GM21526 (cell line): ENCODE measurements around the gene AFG1L.
"Not testable (repeated sequence)": the region's sequence is repeated elsewhere in the genome, so short reads cannot be mapped to it uniquely, and the experiment has no call there.

ENCODE experiments used
- ATAC-seq: cut with Tn5 transposase; IDR thresholded peaks from one replicate; pipeline ENCODE4 v1.9.1; 2021; ENCODE audit warnings: moderate library complexity; ENCODE audit not compliant: unreplicated experiment, low FRiP score

The AFG1L gene

DNA sequence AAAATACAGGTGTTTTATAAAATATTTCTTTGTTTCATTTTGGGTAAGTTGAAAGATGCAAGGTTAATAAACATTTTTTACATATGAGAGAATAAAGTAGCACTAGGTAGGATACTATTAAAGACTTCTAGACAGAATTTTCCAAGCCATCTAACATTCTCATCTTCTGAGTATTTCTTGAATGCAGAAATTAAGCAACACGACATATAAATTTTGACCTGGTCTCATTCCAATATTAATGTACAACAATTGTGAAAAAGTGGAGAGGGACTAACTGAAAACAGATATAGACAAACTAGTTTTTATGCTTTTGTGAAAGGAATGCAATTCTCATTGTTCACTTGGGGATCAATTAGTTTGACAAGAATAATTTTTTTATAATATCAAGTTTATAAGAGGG, 254.4 kb downstream of the AFG1L start:
- no peak for ATAC-seq

DNA sequence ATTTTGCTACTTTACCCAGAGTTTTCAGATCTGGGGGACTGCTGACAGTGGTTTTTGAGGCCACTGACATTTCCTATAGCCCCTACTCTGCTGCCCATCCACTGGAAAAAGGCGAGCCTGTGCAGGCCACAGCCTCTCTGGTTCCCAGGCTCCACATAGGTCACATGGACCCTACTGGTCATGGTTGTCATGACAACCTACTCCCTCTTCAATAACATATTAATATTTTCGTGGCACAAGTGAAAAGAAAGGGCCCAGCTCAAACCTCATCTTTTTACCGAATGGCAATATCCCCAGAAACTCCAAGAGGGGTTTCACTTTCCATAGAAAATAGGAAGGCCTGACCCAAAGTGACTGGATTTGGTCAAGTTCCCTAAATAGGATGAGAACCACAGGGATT, 254.9 kb downstream of the AFG1L start:
- ATAC-seq, result no peak

DNA sequence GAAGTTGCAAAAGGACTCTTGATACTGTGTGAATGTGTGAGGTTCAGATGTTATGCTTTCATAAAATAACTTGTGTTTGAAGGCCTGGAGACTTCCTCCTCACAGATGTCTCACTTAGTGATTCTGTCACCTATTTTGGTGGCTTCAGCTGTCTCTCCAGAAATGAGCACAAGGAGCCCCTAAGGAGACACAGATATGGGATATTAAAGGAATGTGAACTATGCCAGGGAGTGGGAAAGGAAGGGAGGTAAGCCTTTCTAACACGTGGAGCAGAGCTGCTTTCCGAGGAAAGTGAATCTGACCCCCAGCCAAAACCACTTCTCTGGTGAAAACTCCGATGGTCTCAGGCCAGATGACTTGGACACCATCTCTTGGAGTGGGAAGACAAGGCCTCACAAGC, 255.4 kb downstream of the AFG1L start:
- no peak for ATAC-seq

DNA sequence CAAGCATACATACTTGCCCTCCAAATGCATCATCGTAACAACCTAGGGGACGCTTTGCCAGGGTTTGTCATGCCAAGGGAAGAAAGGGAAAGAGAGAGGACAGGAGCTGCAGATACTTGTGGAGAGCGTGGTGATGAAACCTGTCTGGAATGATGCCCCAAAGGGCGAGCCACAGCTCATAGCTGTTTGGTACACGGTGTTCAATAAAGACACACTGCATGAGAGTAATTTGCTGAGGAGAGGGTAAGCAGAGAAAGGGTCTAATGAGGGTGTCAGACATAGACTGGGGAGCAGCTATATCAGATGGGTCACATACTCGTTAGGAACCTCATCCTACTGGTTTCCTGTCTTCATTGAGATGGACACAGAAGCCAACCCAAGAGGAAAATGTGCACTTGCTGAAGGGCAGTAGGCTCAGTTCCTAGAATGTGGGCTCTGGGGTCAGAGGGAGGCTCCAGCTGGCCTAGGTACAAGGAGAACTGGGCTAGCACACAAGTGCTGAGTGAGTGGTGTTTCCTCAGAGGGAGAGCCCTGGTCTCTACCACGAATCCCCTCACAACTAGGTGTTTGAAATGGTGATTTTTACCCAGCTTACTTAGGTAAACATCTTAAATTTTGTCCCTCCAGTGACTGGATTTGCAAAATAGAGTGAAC, 260.7 kb downstream of the AFG1L start:
- no peak for ATAC-seq

DNA sequence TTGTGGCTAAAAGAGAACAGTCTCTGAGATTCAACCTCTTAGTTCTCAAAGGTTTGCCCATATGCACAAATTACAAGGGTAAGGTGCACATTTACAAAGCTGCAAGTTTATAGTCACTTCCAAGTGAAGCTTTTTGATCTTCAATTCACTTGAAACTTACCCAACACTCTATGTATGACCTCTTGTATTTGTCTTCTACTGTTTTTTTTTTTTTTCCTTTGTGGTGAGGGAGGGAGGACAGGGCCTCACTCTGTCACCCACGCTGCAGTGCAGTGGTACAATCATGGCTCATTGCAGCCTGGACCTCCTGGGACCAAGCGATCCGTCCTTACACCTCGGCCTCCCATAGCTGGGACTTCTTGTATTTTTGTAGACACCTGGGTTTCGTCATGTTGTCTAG, 261.4 kb downstream of the AFG1L start:
- ATAC-seq, result no peak

DNA sequence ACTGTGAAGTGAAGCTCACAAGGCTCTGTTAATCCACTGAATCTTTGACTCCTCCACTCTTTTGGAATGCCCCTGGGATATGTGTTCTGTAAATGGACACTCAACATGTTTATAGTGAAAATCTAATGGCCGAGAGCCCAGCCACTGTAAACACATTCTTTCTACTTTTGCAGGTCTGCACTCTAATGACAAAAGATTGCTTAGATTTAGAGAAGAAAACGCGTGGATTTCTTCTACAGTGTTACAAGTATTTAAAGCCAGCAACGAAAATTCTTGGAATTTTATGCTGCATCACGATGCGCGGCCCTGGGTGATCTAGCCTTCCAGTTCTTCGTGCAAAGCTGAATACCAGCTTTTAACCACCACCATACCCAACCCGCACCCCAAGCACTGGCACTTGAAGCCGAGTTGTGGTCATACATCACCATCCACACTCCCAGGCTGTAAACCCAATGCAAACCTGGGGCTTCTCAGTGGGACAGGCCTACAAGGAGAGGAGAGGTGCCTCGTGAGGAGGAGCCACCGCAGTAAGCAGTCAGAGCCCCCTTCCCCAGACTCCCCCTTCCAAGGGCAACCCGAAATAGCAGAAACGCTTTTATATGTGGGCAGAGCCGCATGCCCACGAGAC, 262.1 kb downstream of the AFG1L start:
- ATAC-seq, result no peak

DNA sequence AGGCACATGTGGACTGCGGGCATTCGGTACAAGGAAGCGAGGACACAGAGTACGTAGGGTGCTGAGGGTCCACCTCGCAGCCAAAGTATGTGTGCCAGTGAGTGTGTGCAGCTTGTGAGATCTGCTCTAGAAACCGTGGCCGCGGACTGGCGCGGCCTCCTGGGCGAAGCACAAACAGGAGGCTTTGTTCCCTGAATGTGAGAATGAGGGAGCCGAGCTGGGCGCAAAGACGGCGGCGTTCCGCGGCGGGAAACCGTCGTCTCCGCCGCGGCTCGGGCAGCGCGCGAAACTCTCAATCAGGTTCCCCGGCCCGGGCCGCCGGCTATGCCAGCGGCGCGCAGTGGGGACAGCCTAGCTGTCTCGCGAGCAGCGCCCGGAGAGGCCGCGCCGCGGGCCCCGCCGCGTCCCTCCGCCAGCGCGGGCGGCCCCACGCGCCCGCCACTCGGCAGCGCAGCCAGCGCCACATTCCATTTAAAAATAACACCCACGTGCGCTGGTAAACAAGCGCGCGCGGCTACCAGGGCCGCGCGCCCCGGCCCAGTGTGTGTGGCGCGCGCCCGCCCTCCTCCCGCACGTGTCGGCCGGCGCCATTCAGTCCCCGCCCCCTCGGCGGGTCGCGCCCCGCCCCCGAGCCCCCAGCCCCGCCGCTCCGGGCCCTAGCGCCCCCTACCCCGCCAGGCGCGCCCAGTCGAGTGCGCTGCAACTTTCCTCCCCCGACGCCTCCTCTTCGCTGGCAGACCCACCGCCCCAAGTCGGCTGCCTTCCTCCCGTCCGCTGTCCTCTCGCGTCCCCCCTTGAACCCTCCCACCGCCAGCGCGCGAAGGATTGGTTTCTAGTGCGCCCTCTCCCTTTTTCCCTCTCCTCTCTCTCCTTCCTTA, 262.9 kb downstream of the AFG1L start:
- no peak for ATAC-seq

DNA sequence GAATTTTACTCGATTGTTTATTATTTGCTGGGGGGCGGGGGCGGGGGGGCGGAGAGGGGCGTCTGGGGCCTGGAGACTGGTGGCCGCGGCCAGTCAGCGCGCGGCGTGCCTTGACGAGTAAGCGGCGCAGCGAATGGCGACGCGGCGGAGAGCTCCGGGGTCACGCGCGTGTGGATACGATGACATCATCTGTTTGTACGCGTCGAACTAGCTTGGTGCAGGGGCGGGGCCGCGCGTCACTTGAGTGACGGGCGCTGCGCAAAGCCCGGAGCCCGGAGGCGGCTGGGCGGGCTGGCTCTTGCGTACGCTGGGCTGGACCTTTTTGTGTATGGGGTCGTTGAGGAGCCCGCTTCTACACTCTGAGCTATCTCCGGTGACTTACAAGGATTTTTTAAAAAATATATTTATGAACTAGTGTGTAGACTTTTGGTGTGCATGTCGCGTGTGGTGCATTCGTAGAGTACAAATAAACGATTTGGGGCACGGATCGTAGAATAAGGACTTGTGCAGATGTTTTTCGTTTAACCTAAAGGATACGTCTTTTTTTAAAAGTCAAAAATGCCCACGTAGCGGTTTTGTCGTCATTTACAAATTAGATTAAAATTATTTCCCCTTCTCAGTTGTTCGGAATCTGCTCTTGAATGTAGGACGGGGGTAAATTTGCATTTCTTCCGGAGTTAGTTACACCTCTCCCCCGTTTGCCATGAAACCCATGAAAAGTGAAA, 263.7 kb downstream of the AFG1L start:
- ATAC-seq, result peak; percentile 60

DNA sequence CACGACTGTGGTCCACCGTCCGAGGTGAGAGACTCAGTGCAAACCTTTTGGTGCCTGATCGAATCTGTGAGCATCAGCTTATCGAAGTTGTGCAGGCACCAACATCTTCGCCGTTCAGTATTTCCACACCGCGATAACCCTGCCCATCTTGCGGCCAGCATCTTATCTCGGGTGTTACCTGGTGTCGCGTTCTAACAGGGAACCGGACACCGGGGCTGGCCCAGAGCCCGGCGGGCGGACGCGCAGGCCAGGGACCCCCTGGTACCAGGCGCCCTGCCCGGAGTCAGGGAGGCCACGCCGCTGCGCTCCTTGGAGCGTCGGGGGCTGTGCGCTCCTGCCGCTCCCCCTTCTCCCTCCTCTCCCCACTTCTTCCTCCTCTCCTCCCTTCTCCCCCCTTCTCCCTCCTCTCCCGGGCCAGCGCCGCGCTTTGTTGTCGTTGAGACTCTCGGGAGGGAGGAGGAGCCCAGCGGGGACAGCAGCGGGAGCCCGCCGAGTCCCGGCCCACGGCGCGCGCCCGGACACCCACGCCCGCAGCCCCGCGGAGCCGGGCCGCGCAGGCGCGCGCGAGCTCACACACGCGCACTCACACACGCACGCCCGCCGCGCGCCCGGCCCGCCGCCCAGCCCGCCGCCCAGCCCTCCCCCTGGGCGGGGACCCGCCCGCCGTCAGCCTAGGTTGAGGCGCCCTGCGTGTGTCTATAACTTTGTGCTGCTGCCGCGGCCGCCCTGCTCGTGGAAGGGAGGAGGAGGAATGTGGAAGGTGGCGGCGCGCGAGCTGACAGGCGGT, 264.4 kb downstream of the AFG1L start:
- ATAC-seq, result peak; percentile 49

DNA sequence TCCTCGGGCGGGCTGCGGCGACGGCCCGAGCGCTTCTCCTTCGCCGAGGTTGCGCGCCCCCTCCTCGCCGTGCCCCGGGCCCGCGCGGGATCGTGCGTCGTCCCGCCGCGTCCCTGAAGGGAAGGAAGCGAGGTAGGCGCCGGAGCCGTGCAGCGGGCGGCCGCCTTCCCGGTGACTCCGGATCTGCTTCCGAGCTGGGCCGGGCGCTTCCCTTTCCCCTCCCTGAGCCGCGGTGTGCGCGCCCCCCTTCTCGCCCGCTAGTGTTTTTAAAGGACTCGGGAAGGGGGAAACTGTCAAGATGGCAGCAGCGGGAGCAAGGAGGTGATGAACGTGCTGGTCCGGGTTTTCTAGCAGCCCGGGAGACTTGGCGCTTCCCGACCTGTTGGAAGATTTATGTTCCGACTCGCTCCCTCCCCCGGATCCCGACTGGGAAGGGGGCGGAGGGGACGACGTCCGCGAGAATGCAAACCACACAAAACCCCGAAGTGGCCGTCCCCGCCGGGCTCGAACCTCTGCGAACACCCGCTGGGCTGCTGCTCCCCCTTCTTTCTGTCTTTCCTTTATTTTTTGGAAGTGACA, 265.1 kb downstream of the AFG1L start:
- ATAC-seq, result peak; percentile 6

DNA sequence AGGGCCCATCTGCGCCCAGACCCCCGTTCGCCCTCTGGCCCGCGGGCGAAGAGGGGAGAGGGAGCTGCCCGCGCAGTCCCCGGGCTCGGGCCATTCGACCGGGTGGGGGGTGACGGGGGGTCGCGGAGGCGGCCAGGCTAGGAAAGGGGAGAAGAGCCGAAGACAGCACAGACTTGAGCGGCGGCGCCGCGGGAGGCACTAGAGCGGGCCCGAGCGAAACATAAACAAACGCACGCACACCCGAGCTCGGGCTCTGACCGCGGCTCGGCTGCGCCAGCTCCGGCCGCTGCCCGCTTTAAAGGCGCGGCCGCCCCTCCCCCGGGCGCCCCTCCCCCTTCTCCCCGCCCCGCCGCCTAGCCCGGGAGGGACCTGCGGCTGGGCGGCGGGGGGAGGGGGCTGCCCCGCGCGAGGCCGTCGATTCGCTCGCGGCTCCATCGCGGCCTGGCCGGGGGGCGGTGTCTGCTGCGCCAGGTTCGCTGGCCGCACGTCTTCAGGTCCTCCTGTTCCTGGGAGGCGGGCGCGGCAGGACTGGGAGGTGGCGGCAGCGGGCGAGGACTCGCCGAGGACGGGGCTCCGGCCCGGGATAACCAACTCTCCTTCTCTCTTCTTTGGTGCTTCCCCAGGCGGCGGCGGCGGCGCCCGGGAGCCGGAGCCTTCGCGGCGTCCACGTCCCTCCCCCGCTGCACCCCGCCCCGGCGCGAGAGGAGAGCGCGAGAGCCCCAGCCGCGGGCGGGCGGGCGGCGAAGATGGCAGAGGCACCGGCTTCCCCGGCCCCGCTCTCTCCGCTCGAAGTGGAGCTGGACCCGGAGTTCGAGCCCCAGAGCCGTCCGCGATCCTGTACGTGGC, 265.8 kb downstream of the AFG1L start, which contains the start of gene FOXO3:
Gene FOXO3, plus strand, starts transcription at position 455 of the 846 bp plus-strand sequence. Its CDS starts 292 bp downstream, at position 747.
- no peak for ATAC-seq

DNA sequence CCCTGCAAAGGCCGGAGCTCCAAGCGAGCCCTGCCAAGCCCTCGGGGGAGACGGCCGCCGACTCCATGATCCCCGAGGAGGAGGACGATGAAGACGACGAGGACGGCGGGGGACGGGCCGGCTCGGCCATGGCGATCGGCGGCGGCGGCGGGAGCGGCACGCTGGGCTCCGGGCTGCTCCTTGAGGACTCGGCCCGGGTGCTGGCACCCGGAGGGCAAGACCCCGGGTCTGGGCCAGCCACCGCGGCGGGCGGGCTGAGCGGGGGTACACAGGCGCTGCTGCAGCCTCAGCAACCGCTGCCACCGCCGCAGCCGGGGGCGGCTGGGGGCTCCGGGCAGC, 266.4 kb downstream of the AFG1L start:
- not testable (repeated sequence) for ATAC-seq

DNA sequence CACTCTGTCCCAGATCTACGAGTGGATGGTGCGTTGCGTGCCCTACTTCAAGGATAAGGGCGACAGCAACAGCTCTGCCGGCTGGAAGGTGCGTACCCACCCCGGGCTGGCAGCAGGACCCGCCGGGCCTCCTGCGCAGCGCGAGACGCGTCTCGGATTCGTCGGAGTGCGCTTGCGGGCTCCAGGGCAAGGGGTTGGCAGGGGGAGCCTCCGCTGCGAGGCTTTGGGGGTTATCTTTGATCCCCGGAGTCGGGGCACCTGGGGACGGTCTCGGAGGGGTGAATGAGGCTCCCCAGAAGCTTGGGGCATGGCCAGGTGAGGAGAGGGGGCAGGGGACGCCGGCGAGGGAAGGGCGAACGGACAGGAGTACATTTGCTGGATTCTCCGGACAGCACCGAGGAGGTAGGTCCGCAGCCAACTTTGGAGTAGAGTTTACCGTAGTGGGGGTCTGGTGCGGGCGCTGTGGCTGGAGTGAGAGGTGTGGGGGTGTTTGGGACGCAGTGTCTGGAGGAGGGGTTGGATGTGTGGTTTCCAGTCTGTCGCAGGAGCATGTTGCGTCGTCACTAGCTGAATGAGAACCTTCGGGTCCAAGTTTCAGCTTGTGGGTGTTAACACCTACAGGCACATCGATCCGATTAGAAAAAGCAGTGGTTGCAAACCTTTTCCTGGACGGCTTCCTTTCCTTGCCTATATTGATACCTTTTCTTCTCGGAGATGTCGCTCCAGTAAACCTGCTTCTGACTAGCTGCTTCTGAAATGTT, 267.1 kb downstream of the AFG1L start:
- no peak for ATAC-seq

DNA sequence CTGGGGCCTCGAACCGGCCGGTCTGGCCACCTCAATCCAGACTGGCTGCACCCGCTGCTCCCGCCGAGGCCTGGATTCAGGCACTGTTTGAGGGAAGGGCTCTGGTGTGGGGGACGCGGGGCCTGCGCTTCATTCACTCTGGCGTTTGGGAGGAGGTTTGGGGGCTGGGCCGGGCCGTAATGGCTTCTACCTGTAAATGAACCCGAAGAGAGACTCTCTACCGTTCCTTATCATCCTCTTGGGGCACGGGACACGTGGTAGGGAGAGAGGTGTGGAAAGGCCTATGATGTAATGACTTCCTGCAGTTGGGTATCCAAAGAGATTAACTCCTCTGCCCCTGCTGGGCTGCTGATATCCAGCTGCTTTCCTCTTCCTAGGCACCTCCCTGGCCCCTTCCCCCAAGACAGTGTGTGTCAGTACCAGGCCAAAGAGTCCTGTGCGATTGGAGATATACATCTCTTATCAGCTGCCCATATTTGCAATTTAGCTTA, 267.7 kb downstream of the AFG1L start:
- ATAC-seq, result no peak

DNA sequence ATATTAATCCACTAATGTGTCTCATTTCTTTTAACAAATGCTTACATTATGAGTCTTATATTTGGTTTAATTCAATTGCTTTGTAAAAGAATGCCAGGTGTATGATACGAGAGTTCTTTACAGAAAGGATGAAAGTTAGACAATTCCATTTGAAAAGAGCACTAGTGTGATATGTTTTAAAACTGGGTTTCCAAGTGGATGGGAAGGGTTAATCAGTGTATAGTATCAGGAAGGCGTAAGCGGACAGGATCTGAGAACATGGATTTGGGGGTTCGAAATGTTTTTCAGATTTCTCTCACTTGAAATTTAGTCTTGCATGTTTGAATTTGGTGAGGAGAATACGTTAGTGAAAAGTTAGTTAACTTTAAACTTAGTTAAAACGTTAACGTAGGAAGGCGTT, 268.4 kb downstream of the AFG1L start:
- no peak for ATAC-seq

DNA sequence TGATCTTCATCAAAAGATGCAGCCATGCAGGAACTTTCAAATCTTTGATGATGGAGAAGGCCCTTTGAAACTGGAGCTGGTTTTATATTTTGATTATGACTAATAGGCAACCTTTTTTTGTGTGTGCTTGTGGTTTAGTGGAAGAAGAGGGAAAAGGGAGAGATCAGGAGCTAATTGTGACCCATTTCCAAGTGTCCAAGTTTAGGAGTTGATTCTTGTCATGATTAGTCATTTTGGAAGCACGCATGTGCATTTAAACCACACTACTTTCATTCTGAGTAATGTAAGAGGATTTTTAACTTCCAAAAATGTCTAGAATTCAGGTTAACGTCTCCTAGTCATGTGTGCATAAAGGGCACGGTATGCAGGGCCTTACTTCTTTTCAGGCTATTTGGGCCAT, 269.3 kb downstream of the AFG1L start:
- ATAC-seq, result no peak

DNA sequence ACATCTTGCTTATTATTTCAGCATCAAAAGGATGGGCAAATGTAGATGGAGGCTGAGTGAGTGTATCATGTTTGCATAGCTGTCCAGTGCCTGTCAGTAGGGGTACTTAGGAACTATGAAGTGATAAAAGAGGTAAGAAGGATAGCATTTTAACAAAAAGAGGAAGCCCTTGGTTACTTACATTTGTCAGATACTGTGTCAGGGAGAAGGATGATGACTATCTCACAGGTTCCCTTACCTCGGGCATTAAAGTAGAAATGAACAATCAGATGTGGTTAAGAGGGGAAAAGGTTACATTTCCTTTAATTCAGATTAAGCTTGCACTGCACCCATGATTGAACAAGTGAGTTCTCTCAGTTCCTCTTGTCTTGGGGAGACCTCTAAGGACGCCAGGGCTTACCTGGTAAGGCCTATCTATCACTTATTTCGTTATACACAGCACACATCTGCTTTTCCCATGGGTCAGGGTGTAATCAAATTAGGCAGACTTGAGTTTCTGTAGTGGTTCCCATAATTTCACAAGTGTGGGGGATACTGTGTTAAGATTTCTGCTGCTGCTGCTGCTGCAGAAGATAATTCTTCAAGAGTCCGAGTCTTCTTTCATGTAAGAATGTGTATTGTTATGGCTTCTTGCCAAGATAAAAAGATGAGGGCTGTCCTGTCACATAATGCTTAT, 270.4 kb downstream of the AFG1L start:
- peak; percentile 79 for ATAC-seq
